GM12873 (cell line): ENCODE measurements around the gene MAP3K20.

Experiments
- CTCF ChIP-seq: IDR thresholded peaks from 2 replicates; pipeline ENCODE4 v1.5.1; 2012; ENCODE audit warnings: low read depth, mild to moderate bottlenecking, moderate library complexity, low read length, control low read depth; ENCODE audit not compliant: insufficient read depth; ENCODE audit errors: missing control alignments

The MAP3K20 gene

GRCh38 chr2:173119944-173120343 is 44.3 kb downstream of the MAP3K20 start:
- no peak for TF ChIP-seq CTCF

DNA sequence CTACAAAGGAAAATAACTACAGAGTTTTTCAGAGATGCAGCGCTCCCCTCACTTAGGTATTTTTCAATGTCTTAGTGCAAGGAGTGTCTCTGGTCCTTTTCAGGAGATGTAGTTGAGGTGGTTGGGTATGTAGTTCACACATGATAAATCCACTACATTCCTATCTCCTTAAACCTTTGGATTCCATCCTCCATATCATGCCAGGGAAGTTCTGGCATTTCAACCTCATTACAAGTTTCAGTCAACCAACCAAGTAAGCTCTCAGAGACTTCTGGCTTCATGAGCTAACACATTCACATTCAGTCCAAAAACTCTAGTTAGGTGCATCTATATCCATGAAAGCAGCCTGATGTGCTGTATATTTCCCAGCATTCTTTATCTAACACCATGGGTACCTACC is 47.3 kb downstream of the MAP3K20 start:
- no peak for TF ChIP-seq CTCF

DNA sequence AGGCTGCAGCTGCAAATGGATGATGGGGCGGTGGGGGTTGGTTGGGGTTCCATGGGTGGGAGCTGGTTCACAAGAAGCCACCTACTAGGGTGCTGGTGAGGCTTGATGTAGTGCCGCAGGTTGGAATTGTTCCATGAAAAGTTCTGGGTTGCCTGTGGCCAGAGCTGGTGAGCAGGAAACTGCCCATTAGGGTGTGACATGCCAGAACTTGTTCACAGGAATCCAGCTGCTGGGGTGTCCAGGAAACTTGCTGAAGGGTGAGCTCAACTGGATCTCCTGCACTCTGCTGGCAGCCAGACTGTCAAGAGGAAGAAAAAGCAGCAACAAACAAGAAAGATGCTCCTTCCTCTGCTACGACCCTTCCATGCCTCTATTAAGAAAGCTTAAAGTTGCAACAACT is 48.8 kb downstream of the MAP3K20 start:
- TF ChIP-seq CTCF, result no peak

- no peak for TF ChIP-seq CTCF
Observed at GRCh38 chr2:173126819-173127218, 51.2 kb downstream of the MAP3K20 start.

DNA sequence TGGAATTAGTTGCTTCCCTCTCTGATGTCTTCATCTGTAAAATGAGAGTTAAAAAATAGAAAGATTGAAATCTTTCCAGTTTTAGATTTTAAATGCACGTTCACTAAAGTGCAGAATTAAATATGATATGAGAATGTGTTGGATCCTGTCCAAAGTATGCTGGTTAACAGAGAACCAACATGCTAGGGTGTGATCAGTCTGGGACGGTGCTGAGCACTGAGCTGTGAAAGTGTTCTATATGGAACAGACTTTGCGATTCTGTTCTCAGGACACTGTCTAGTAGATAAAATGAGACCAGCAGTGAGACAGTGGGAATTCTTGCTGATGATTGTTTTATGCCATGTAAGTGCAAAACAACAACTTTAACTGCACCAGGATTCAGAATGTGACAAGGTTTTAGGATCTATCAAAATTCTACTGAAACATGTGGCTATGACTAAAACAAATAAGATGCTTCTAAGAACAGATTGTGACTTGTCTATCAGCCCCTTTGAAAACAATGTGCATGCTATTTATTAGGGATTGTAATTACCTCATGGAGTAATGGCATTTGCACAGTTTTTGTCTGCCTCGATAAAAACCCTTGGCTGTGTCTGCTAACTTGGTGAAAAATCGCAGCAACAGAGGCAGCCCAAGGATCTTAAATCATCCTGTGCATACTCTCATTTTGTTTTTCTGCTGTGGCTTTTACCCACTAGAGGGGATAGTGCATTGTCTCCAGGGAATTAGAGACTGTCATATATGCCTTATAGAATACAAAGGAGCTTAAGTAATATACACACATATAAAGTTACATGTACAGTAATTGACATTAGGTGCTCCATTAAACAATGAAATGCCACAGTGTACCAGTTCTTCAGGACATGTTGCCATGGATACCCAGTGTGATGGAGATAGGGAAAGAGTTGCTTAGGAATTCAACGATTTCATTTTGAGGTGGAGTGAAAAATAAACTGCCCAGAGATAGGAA is 55.1 kb downstream of the MAP3K20 start:
- TF ChIP-seq CTCF, result no peak

GRCh38 chr2:173132531-173132930 is 56.9 kb downstream of the MAP3K20 start:
- no peak for TF ChIP-seq CTCF

GRCh38 chr2:173134703-173135102 is 59.1 kb downstream of the MAP3K20 start:
- TF ChIP-seq CTCF, result no peak
